OCI-LY1 (cell line): ENCODE measurements around the gene LRP5.

Source experiments
- EZH2 ChIP-seq: fragments of 200-600 bp; sonication (generic), shearing (Covaris generic); IDR thresholded peaks from 2 replicates; pipeline ENCODE4 v1.8.0; 2017; ENCODE audit warnings: borderline replicate concordance, mixed run types, mild to moderate bottlenecking, antibody characterized with exemption, low read length, moderate library complexity, mixed read lengths
- TF ChIP-seq, protein P1 (sequence below): fragments of 200-600 bp; sonication (generic), shearing (Covaris generic); IDR thresholded peaks from 2 replicates; pipeline ENCODE4 v1.5.1; 2017; ENCODE audit warnings: mild to moderate bottlenecking, antibody characterized with exemption, low read length, moderate library complexity, mixed read lengths

DNA sequence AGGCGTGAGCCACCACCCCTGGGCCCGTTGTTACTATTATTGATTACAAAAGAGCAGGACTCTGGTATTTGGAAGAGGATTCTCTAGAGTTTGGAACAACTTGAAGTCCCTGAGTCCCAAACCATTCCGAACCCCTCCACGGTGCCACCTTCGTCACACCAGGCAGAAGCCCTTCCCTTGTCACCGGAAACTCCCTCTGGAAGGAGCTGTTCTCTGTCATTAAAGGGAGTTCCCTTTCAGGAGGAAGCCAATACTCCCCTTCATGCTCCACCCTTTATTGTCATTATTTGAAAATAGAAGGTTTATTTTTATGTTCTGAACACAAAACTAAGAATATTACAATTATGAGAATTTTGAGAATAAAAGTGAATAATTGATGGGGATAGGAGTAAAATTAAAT lies 35.5 kb upstream of the LRP5 start:
- TF ChIP-seq, protein P1, sequence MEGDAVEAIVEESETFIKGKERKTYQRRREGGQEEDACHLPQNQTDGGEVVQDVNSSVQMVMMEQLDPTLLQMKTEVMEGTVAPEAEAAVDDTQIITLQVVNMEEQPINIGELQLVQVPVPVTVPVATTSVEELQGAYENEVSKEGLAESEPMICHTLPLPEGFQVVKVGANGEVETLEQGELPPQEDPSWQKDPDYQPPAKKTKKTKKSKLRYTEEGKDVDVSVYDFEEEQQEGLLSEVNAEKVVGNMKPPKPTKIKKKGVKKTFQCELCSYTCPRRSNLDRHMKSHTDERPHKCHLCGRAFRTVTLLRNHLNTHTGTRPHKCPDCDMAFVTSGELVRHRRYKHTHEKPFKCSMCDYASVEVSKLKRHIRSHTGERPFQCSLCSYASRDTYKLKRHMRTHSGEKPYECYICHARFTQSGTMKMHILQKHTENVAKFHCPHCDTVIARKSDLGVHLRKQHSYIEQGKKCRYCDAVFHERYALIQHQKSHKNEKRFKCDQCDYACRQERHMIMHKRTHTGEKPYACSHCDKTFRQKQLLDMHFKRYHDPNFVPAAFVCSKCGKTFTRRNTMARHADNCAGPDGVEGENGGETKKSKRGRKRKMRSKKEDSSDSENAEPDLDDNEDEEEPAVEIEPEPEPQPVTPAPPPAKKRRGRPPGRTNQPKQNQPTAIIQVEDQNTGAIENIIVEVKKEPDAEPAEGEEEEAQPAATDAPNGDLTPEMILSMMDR, result no peak
- TF ChIP-seq EZH2, result no peak
